NK-92 treated with Interleukin-12 subunit alpha and Interleukin-12 subunit beta, amount 100 ng/mL, for 24 hours (cell line): ENCODE data around the gene ACACB.

ENCODE experiments used
- DNase-seq: peaks from one replicate; lab custom pipeline; 2025; lab: John Stamatoyannopoulos, UW

Gene ACACB

DNA sequence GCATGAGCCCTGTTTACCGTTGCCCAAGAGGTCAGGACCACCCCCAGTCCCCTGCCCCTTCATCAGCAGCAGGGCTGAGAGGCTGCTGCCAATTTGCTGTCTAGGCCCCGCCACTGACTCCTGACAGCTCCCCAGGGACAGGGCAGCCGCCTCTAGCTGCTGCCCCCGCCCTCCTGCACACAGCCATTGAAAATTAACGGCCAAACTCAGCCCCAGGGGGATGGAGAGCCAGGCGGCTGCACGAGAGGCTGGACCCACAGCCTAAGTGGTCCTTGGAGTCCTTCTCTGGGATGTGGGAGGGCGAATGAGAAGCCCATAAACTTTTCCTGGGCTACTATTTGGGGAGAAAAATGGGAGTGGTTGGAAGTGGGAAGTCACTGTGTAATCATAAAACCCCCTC is 188.1 kb downstream of the ACACB start:
- DNase-seq, result no peak

- no peak for DNase-seq
Observed at GRCh38 chr12:109305547-109305946, 189.2 kb downstream of the ACACB start.

DNA sequence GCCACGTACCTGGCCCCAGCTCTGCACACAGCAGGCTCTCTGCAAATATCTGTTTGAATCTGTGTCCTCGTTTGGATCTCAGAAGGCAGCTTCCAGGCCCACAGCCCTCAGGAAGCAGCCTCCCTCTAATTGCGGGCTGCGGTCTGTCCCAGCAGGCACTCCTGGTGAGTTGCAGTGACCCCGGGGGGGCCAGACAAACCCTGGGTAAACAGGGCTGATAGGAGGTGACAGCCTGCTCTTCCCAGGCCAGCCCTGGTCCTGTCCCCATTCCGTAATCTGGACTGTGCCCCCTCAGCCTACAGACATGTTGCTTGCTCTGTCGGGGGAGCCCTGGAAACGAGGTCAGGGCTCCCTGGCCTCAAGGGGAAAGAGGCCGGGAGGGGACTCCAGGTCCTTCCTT is 190.7 kb downstream of the ACACB start:
- DNase-seq, result no peak

DNA sequence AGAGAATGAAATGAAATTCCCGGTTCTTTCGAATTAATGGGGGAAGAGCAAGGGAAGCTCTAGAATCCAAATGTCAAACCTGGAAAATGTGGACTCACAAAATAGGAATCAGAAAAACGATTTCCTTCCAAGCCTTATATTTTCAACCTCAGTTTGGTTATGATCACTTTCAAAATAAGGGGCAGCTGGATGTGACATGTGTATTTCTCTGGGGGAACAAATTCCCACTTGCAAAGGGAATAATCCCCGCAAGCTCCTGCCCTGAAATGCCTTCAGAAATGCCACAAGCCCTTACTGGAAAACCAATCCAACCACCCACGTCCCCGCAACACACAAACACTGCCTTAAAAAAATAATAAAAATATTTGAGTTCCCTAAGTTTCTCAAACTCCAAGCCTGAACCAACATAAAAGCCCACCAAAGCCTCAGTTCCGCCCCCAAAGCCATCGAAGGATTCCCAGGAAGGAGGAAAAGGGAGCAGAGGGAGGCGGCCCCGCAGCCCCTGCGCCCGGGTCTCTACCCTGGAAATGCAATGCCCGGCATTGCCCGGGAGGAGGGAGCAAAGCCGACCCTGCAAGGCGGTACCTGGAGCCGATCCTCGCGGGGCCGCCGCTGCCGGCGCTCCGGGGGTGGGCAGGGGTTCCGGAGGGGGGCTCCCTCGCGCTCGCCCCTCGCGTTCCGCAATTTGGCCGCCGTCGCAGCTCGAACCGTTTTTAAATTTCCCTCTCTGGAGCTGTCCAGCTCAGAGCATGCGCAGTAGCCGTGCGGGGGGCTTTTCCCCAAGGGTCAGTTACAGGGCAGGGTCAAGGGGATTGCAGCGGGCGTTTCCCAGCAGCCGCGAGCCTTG is 192.4 kb downstream of the ACACB start, which contains the start of gene FOXN4:
TSS of gene FOXN4 (minus strand) at position 751 of the 847 bp plus-strand sequence. CDS start 963 bp downstream, outside the sequence.
- DNase-seq, result no peak

DNA sequence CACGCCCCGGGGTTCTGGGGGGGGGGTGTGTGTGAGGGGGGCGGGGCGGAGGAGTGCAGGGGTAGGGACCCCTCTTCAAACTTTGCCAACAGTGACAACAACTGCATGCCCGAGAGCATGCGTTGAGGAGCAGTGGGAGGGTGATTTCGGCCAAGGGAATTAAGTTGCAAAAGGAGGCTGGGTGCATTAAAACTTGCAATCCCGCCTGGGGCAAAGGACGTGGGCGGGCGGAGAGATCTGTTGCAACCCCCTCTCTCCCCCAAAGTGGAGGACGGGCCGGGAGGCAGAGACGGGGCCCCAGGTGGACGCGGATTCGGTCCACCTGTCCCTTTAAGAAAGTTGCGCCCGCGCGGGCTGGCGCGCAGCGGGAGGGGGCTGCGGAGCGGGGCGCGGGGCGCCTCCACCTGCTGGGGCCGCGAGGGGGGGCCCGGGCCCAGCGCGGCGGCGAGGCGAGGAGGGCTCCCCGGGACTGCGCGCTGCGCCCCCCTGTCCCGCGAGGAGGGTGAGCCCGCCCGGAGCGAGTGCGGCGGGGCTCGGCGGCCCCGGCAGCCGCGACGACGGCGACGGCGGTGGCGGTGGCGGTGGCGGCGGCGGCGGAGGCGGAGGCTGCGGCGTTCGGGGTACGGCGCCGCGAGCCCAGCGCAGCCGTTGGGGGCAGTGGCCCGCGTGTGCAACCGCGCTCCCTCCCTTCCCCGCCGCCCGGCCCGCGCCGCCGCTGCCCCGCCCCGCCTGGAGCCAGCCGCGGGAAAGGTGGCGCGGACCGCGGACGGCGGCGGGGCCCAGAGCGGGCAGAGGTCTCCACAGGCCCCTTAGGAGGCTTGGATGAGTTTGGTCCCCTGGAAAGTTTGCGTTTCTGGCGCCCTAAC is 193.2 kb downstream of the ACACB start:
- DNase-seq, result no peak

GRCh38 chr12:109310247-109311125 is 194.1 kb downstream of the ACACB start:
- DNase-seq, result no peak
